Measurements from ENCODE around the gene HHAT.

HHAT gene

GRCh38 chr1:210475321-210475720 lies 146.6 kb downstream of the HHAT start:
- DNase-seq: no peak
- TF ChIP-seq POLR2A (IDR thresholded peaks at IDR 0.05; ENCODE audit: low read length) (no peak), GATA1 (IDR thresholded peaks at IDR 0.05; ENCODE audit: low read depth, low read length) (no peak)

GRCh38 chr1:210475806-210476205 lies 147.1 kb downstream of the HHAT start:
- TF ChIP-seq GATA1 (IDR thresholded peaks at IDR 0.05; ENCODE audit: low read depth, low read length): no peak
- DNase-seq: no peak

GRCh38 chr1:210476730-210477129 lies 148.0 kb downstream of the HHAT start:
- DNase-seq: no peak
- TF ChIP-seq POLR2A (IDR thresholded peaks at IDR 0.05; ENCODE audit: low read length): no peak
- TF ChIP-seq GATA1 (IDR thresholded peaks at IDR 0.05; ENCODE audit: low read depth, low read length): no peak

DNA sequence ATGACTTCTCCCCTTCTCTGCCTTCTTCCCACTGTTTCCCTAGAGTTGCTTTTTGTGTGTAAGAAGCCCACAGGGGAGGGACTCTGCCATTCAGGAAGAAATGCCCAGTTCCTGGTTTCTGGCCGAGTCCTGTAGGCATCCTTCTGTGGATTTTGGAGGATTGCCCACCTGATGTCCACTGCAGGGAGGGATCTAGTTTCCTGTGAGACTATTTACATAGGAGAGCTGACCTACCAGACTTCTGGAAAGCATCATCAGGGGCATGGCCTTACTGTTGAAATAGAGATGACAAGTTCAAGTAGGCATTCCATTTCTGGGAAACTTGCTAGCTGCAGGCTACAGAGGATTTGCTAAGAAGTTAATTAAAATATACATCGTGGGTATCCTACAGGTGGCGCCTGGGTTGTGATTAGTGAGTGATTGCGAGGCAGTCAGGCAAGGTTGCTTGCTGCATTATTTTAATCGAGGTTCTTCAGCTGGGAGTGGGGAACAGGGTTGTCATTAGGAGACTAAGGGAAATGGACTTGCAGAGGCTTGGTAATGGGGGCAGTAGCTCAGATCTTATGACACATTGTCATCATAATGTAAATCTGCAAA lies 148.7 kb downstream of the HHAT start:
- no peak for TF ChIP-seq POLR2A (IDR thresholded peaks at IDR 0.05; ENCODE audit: low read length)
- TF ChIP-seq GATA1 (IDR thresholded peaks at IDR 0.05; ENCODE audit: low read depth, low read length): no peak

DNA sequence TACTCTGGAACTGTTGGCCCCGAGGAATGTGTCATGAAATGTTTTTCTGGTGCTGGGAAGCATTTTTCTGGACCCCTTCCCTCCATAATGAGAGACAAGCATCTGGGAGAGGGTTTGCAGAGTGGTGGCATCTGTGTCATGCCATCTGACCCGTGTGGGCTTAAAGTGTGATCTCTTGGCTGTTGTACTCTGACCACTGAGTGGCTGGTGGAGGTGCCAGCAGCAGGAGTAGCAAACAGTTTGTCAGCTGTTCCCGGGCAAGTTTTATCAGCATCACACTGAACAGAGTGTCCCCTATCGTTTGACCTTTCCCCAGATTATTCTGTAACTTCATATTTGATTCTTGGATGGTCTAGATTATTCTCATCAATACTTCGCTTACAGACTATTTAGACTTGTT lies 150.1 kb downstream of the HHAT start:
- DNase-seq: no peak
- TF ChIP-seq POLR2A (IDR thresholded peaks at IDR 0.05; ENCODE audit: low read length): no peak
- TF ChIP-seq GATA1 (IDR thresholded peaks at IDR 0.05; ENCODE audit: low read depth, low read length): no peak

More for the DNA sequence above, 148.7 kb downstream of the HHAT start:
- peak in 1 of 2 experiments; percentile 2 for DNase-seq

GRCh38 chr1:210482491-210482890 lies 153.8 kb downstream of the HHAT start:
- TF ChIP-seq GATA1 (IDR thresholded peaks at IDR 0.05; ENCODE audit: low read depth, low read length) (no peak), POLR2A (IDR thresholded peaks at IDR 0.05; ENCODE audit: low read length) (no peak)
- no peak for DNase-seq

- TF ChIP-seq POLR2A (IDR thresholded peaks at IDR 0.05; ENCODE audit: low read length): no peak
- no peak for TF ChIP-seq GATA1 (IDR thresholded peaks at IDR 0.05; ENCODE audit: low read depth, low read length)
- DNase-seq: no peak
Observed at GRCh38 chr1:210482945-210483617, 154.4 kb downstream of the HHAT start.

GRCh38 chr1:210483821-210484220 lies 155.1 kb downstream of the HHAT start:
- no peak for DNase-seq

DNA sequence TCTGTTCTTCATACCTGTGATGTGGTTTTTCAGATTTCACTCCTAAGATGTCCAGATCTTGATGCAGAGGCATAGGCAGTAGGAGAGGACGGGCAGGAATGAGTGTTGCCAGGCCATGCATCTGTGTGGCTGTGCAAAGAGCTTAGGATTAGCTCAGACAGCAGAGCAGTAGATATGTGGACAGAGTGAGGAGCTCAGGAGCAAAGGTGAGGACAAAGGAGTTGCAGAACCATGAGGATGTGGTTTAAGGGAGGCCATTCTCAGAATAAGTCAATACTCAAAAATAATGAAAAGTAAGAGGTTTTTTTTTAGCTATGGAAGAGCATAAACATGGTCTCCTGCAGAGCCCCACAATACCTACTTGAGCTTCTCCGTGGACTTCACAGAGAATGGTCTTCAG lies 158.3 kb downstream of the HHAT start:
- DNase-seq: no peak
- TF ChIP-seq POLR2A (IDR thresholded peaks at IDR 0.05; ENCODE audit: low read length) (no peak), GATA1 (IDR thresholded peaks at IDR 0.05; ENCODE audit: low read depth, low read length) (no peak)

More at GRCh38 chr1:210483821-210484220, 155.1 kb downstream of the HHAT start:
- TF ChIP-seq POLR2A (IDR thresholded peaks at IDR 0.05; ENCODE audit: low read length) (no peak), GATA1 (IDR thresholded peaks at IDR 0.05; ENCODE audit: low read depth, low read length) (no peak)

DNA sequence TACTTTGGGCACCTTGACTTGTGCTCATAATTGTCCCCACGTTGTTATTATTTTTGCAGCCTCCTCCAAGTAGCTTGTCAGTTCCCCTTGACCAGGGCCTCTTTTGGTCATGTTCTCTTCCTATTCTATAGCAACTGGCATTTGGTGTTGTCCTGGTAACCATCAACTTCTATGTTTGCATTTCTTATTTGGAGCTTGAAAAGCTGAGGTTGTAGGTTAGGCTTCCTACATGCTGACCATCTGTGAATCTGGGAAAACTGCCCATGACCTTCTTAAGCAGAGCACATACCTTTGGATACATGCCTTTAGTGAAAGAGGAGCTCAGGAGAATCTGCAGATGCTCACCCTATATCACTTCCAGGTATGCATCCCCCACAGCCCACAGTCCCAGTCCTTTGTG lies 160.8 kb downstream of the HHAT start:
- TF ChIP-seq POLR2A (IDR thresholded peaks at IDR 0.05; ENCODE audit: low read length) (no peak), GATA1 (IDR thresholded peaks at IDR 0.05; ENCODE audit: low read depth, low read length) (no peak)
- no peak for DNase-seq

DNA sequence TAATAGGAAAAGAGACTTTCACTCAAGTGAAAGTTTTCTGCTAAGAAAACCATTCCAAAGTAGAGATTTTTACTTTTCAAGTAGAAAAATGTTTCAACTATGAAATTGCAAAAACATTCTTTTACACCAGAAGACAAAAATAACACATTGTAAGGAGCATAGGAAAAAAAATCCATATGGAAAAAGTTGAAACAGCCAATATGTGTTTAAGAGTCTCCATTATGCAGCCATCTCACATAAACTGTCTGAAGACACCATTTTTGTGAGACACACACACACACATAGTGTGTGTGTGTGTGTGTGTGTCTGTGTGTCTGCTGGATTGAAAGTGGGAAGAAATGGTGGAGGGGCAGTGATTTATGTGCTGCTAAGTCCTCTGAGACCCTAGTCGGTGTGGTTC lies 162.1 kb downstream of the HHAT start:
- TF ChIP-seq POLR2A (IDR thresholded peaks at IDR 0.05; ENCODE audit: low read length) (no peak), GATA1 (IDR thresholded peaks at IDR 0.05; ENCODE audit: low read depth, low read length) (no peak)
- DNase-seq: no peak

DNA sequence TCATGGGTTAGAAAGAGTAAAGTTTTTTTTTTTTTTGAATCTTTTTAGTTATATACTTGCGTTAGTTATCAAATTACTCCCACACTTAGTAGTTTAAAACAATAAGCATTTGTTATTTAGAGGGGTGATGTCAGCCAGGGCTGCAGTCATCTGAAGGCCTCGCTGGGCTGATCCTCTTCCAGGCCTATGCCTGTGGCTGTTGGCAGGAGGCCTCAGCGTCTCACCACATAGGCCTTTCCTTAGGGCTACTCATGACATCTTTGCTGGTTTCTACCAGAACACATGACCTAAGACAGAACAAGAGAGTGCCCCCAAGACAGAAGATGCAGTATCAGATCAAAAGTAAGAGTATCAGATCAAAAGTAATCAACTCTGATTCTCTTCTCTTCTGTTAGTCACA lies 167.4 kb downstream of the HHAT start:
- DNase-seq: no peak
- TF ChIP-seq GATA1 (IDR thresholded peaks at IDR 0.05; ENCODE audit: low read depth, low read length) (no peak), POLR2A (IDR thresholded peaks at IDR 0.05; ENCODE audit: low read length) (no peak)

- DNase-seq: no peak
Observed at GRCh38 chr1:210499956-210500355, 171.3 kb downstream of the HHAT start.

DNA sequence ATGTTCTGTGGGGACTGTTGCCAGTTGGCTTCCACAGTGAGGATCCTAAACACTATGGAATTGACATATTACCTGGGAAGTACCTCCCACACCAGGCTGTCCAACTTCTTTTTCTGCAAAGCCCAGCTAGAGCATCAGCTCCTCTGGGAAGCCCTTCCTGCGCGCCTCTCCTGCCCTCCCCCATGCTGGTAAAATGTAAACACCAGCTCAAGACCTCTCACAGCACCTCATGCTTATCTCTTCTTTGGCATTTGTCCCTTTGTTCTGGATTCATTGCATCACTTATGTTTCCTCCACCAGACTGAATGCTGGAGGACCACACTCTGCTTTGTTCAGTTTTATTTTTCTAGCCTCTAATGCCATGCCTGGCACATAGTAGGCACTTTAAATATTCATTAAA lies 172.1 kb downstream of the HHAT start:
- no peak for DNase-seq
- TF ChIP-seq GATA1 (IDR thresholded peaks at IDR 0.05; ENCODE audit: low read depth, low read length): no peak
- no peak for TF ChIP-seq POLR2A (IDR thresholded peaks at IDR 0.05; ENCODE audit: low read length)

More at GRCh38 chr1:210499956-210500355, 171.3 kb downstream of the HHAT start:
- TF ChIP-seq GATA1 (IDR thresholded peaks at IDR 0.05; ENCODE audit: low read depth, low read length) (no peak), POLR2A (IDR thresholded peaks at IDR 0.05; ENCODE audit: low read length) (no peak)

GRCh38 chr1:210504286-210504685 lies 175.6 kb downstream of the HHAT start:
- DNase-seq: no peak
- no peak for TF ChIP-seq POLR2A (IDR thresholded peaks at IDR 0.05; ENCODE audit: low read length)
- no peak for TF ChIP-seq GATA1 (IDR thresholded peaks at IDR 0.05; ENCODE audit: low read depth, low read length)
